ENCODE results near the gene LIG4. TPM values are rescaled to one million over a fixed set of nuclear protein-coding genes. Genes with fewer than 3 reads are reported as not detected.

Gene LIG4
- total RNA-seq (10 to 100 TPM in 2 of 5 donors, 1 to 10 TPM in 2, not detected in 1; 7.6 to 13.9 (median 11.0) TPM), polyA plus RNA-seq (1 to 10 TPM; 4.0 to 5.8 (median 4.3) TPM)
- long read RNA-seq, donor 1, full-length matches to known transcripts: 2 of 2 reads
- long read RNA-seq, donor 1, partial matches to known transcripts: 0 of 2 reads
- long read RNA-seq, donor 1, other reads (novel, unspliced or antisense): 0 of 2 reads
- long read RNA-seq, donor 2, full-length matches to known transcripts: 5 of 5 reads
- long read RNA-seq, donor 2, partial matches to known transcripts: 0 of 5 reads
- long read RNA-seq, donor 2, other reads (novel, unspliced or antisense): 0 of 5 reads
- long read RNA-seq, donor 3, full-length matches to known transcripts: 2 of 2 reads
- long read RNA-seq, donor 3, partial matches to known transcripts: 0 of 2 reads
- long read RNA-seq, donor 3, other reads (novel, unspliced or antisense): 0 of 2 reads
- long read RNA-seq, donor 4: 0 reads
- long read RNA-seq, donor 5, full-length matches to known transcripts: 1 of 1 reads
- long read RNA-seq, donor 5, partial matches to known transcripts: 0 of 1 reads
- long read RNA-seq, donor 5, other reads (novel, unspliced or antisense): 0 of 1 reads
- long read RNA-seq, donor 6, full-length matches to known transcripts: 9 of 37 reads
- long read RNA-seq, donor 6, partial matches to known transcripts: 28 of 37 reads
- long read RNA-seq, donor 6, other reads (novel, unspliced or antisense): 0 of 37 reads
- long read RNA-seq, donor 7, full-length matches to known transcripts: 4 of 4 reads
- long read RNA-seq, donor 7, partial matches to known transcripts: 0 of 4 reads
- long read RNA-seq, donor 7, other reads (novel, unspliced or antisense): 0 of 4 reads
- long read RNA-seq, donor 8, partial matches to known transcripts: 0 of 1 reads
- long read RNA-seq, donor 8, other reads (novel, unspliced or antisense): 0 of 1 reads
- long read RNA-seq, donor 9, full-length matches to known transcripts: 4 of 4 reads
- long read RNA-seq, donor 9, partial matches to known transcripts: 0 of 4 reads
- long read RNA-seq, donor 9, other reads (novel, unspliced or antisense): 0 of 4 reads
- long read RNA-seq, donor 10: 0 reads

GRCh38 chr13:108215436-108215835 is at the start of gene LIG4:
Gene LIG4, minus strand, starts transcription at chr13:108215536. Its CDS starts 4,268 bp downstream, at chr13:108211268.
- WGBS, 5 donors: 0 to 1% (median 0%) methylated on average over 4 to 26 of the region's 26 CpGs
- H3K4me3 ChIP-seq: peak within 1 kb of the TSS; percentile 41 to 53 (median 48)
- DNase-seq: peak; percentile 92 to 98
- H3K27me3 ChIP-seq: no peaks in the 10 kb centered on the region
- TF ChIP-seq EP300 (IDR thresholded peaks at IDR 0.05) (no peak), POLR2A (IDR thresholded peaks at IDR 0.05) (no peak), POLR2AphosphoS5 (IDR thresholded peaks at IDR 0.05) (peak in 2 of 3 donors; percentile 77 to 85), CTCF (IDR thresholded peaks at IDR 0.05) (no peak)
- peaks cover 6 to 14% (median 8%) of the 10 kb centered on the region in 4 donors for H3K36me3 ChIP-seq
- no peaks in the 10 kb centered on the region for H3K9me3 ChIP-seq
- intact Hi-C loops (cut with DNase I; ENCODE audit: low total_unique reads): no loop called here
- peaks cover 34 to 52% (median 42%) of the 10 kb centered on the region in 4 donors for H3K4me1 ChIP-seq
- H3K27ac ChIP-seq: peak within 1 kb of the TSS; percentile 53 to 84 (median 77)

GRCh38 chr13:108263621-108264355 is 48.5 kb upstream of the LIG4 start:
- Histone ChIP-seq H3K4me1 (peaks cover 0 to 4% (median under 1%) of the 10 kb centered on the region in 4 donors), H3K27ac (no peak overlapping the region), H3K9me3 (no peaks in the 10 kb centered on the region), H3K4me3 (no peak overlapping the region), H3K36me3 (peaks cover 0 to 7% (median 0%) of the 10 kb centered on the region in 4 donors), H3K27me3 (no peaks in the 10 kb centered on the region)
- no peak for DNase-seq
- WGBS, 5 donors: 91 to 96% (median 92%) methylated on average over 9 of the region's 9 CpGs
- TF ChIP-seq POLR2A (IDR thresholded peaks at IDR 0.05) (no peak), POLR2AphosphoS5 (IDR thresholded peaks at IDR 0.05) (no peak), EP300 (IDR thresholded peaks at IDR 0.05) (no peak), CTCF (IDR thresholded peaks at IDR 0.05) (no peak)
- intact Hi-C loops (cut with DNase I; ENCODE audit: low total_unique reads): no loop called here

GRCh38 chr13:108257248-108257647 is 41.9 kb upstream of the LIG4 start:
- intact Hi-C loops (cut with DNase I; ENCODE audit: low total_unique reads): no loop called here
- Histone ChIP-seq H3K9me3 (peaks cover 0 to 3% (median 0%) of the 10 kb centered on the region in 4 donors), H3K4me1 (peaks cover 0 to 10% (median 0%) of the 10 kb centered on the region in 4 donors), H3K36me3 (no peaks in the 10 kb centered on the region), H3K27me3 (no peaks in the 10 kb centered on the region), H3K4me3 (no peak overlapping the region), H3K27ac (no peak overlapping the region)
- 38 to 55% (median 47%) methylated on average over 2 of the region's 2 CpGs for WGBS, 5 donors
- no peak for DNase-seq
- no peak for TF ChIP-seq EP300 (IDR thresholded peaks at IDR 0.05)
- TF ChIP-seq POLR2A (IDR thresholded peaks at IDR 0.05): no peak
- TF ChIP-seq POLR2AphosphoS5 (IDR thresholded peaks at IDR 0.05): no peak
- no peak for TF ChIP-seq CTCF (IDR thresholded peaks at IDR 0.05)

Measured in stomach (tissue), 19 donors.